SU-DHL-6 (cell line): Measurements from ENCODE around the gene PARVB.

Experiments
- H2AFZ ChIP-seq: fragments of 200-600 bp; sonication (generic); 2 replicates; pipeline ENCODE4 v1.6.1; 2014; ENCODE audit warnings: low read depth, mild to moderate bottlenecking, moderate library complexity, mixed read lengths, antibody characterized with exemption, low read length; ENCODE audit not compliant: severe bottlenecking
- H3F3A ChIP-seq: fragments of 200-600 bp; shearing (Covaris generic); 2 replicates; pipeline ENCODE4 v1.6.0; 2016; ENCODE audit warnings: antibody characterized with exemption, mild to moderate bottlenecking; ENCODE audit not compliant: insufficient read depth
- H3K27ac ChIP-seq: fragments of 200-600 bp; sonication (generic); 2 replicates; pipeline ENCODE4 v1.5.1; 2016; ENCODE audit warnings: low read depth, mild to moderate bottlenecking, low read length, moderate library complexity, mixed read lengths
- H3K27me3 ChIP-seq: fragments of 200-600 bp; sonication (generic), shearing (Covaris generic); 2 replicates; pipeline ENCODE4 v1.6.0; 2014; ENCODE audit warnings: mild to moderate bottlenecking, low read length
- H3K36me3 ChIP-seq: fragments of 200-600 bp; sonication (generic); 2 replicates; pipeline ENCODE4 v1.6.1; 2014; ENCODE audit warnings: mild to moderate bottlenecking, low read length, mixed read lengths
- H3K4me2 ChIP-seq: fragments of 300-600, 200-600 bp; shearing (Covaris generic), sonication (generic); 2 replicates; pipeline ENCODE4 v1.6.0; 2014; ENCODE audit warnings: low read length, low read depth, mild to moderate bottlenecking; ENCODE audit not compliant: poor library complexity, severe bottlenecking
- H3K4me3 ChIP-seq: fragments of 200-600 bp; sonication (generic); 2 replicates; pipeline ENCODE4 v1.5.1; 2014; ENCODE audit warnings: antibody characterized with exemption, low read length, mild to moderate bottlenecking, mixed read lengths; ENCODE audit not compliant: insufficient read depth, poor library complexity, severe bottlenecking
- H3K79me2 ChIP-seq: fragments of 200-600 bp; sonication (generic); 2 replicates; pipeline ENCODE4 v1.6.1; 2014; ENCODE audit warnings: mild to moderate bottlenecking, low read length, moderate library complexity; ENCODE audit not compliant: insufficient read depth
- H3K9ac ChIP-seq: fragments of 200-600 bp; sonication (generic); 2 replicates; pipeline ENCODE4 v1.7.0; 2014; ENCODE audit warnings: mild to moderate bottlenecking, low read length
- H3K9me2 ChIP-seq: fragments of 200-600 bp; sonication (generic); replicated peaks from 2 replicates; pipeline ENCODE4 v1.6.1; 2014; ENCODE audit warnings: low read length; ENCODE audit not compliant: insufficient read depth
- H3K9me3 ChIP-seq: fragments of 200-600 bp; sonication (generic); 2 replicates; pipeline ENCODE4 v1.6.1; 2014; ENCODE audit warnings: low read length, mixed read lengths; ENCODE audit not compliant: insufficient read depth
- H4K20me1 ChIP-seq: fragments of 200-600 bp; sonication (generic); 2 replicates; pipeline ENCODE4 v1.6.1; 2014; ENCODE audit warnings: low read depth, mild to moderate bottlenecking, antibody characterized with exemption, low read length, moderate library complexity, mixed read lengths
- EZH2phosphoT487 ChIP-seq: fragments of 200-600 bp; sonication (generic), shearing (Covaris generic); conservative IDR thresholded peaks from 2 replicates; pipeline ENCODE4 v1.6.1; 2018; ENCODE audit warnings: mild to moderate bottlenecking, antibody characterized with exemption, low read length, moderate library complexity, mixed read lengths
- TF ChIP-seq, protein P1 (sequence below): fragments of 200-600 bp; sonication (generic); IDR thresholded peaks from one replicate; pipeline ENCODE4 v1.5.1; 2017; ENCODE audit warnings: antibody characterized with exemption, mild to moderate bottlenecking, low read length, moderate library complexity; ENCODE audit not compliant: insufficient read depth, poor library complexity, severe bottlenecking

Gene PARVB

DNA sequence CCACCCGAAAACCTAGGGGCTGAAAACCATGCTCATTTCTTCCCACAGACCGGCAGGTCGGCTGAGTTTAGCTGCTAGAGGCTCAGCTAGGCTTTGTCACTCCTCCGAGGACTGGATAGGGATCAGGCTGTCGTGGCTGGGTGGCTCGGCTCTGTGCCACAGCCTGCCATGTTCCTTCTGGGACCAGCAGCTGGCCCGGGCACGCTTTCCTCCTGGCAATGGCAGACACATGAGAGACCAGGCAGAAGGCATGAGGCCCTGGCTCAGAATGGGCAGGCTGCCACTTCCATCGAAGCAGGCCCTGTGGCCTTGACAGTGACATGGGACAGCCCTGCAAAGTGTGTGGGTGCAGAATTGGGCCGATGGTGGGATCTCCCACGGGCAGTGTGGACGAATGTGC is 177.6 kb downstream of the PARVB start:
- Histone ChIP-seq H3K4me3 (no peak overlapping the region), H3K27me3 (no peaks in the 10 kb centered on the region), H3K27ac (no peak overlapping the region), H3K36me3 (no peaks in the 10 kb centered on the region), H3K9me3 (no peaks in the 10 kb centered on the region), H3K79me2 (no peaks in the 10 kb centered on the region), H3F3A (no peaks in the 10 kb centered on the region), H3K4me2 (no peak overlapping the region), H3K9me2 (no peaks in the 10 kb centered on the region), H2AFZ (no peak overlapping the region), H4K20me1 (no peaks in the 10 kb centered on the region), H3K9ac (no peak overlapping the region)
- TF ChIP-seq, protein P1, sequence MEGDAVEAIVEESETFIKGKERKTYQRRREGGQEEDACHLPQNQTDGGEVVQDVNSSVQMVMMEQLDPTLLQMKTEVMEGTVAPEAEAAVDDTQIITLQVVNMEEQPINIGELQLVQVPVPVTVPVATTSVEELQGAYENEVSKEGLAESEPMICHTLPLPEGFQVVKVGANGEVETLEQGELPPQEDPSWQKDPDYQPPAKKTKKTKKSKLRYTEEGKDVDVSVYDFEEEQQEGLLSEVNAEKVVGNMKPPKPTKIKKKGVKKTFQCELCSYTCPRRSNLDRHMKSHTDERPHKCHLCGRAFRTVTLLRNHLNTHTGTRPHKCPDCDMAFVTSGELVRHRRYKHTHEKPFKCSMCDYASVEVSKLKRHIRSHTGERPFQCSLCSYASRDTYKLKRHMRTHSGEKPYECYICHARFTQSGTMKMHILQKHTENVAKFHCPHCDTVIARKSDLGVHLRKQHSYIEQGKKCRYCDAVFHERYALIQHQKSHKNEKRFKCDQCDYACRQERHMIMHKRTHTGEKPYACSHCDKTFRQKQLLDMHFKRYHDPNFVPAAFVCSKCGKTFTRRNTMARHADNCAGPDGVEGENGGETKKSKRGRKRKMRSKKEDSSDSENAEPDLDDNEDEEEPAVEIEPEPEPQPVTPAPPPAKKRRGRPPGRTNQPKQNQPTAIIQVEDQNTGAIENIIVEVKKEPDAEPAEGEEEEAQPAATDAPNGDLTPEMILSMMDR: no peak
- TF ChIP-seq EZH2phosphoT487: no peak

DNA sequence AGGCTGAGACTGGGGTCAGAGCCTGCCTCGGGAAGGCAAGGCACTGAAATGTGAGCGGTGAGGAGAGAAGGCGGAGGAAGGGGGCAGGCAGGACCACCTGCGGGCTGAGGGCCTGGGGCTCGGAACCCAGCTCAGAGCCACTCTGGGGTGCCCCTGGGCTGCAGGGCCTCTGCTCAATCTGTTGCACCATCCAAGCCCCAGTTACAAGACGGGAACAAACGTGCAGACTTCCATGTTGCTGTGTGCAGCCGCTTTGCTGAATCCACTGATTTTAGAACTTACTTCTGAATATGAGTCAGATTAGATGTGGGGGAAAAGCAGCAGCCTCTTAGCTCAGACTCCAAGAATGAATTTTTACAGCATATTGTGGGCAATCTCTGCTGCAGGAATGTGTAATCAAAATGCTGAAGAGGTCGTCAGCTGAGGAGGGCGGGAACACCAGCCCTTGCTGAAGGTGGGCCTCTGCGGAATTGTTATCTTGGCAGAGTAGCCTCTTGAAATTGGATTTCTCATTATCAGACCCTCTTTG is 178.2 kb downstream of the PARVB start:
- Histone ChIP-seq H3K27ac (no peak overlapping the region), H2AFZ (no peak overlapping the region)

DNA sequence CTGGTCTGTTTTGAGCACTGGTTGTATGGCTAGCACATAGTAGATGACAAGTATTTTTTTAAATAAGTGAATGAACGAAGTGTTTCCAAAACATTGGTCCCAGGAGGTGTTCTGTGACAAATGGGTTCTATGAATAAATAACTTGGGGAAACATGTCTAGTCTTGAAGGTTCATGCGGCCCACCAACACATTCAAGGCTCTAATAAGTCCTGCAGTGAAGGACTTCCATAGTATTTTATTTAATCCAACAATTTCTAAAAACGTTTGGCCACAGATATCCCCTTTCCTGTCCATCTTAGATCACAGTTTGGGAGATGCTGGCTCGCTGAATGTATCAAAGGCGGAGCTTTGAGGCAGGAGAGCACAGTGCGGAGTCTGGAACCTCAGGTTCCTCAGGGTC is 179.1 kb downstream of the PARVB start:
- Histone ChIP-seq H3K36me3 (no peaks in the 10 kb centered on the region), H3K4me3 (no peak overlapping the region), H3F3A (no peaks in the 10 kb centered on the region), H2AFZ (no peak overlapping the region), H3K9me3 (no peaks in the 10 kb centered on the region), H4K20me1 (no peaks in the 10 kb centered on the region), H3K79me2 (no peaks in the 10 kb centered on the region), H3K27ac (no peak overlapping the region), H3K9ac (no peak overlapping the region), H3K27me3 (no peaks in the 10 kb centered on the region), H3K9me2 (no peaks in the 10 kb centered on the region), H3K4me2 (no peak overlapping the region)
- TF ChIP-seq, protein P1: no peak
- TF ChIP-seq EZH2phosphoT487: no peak

More for the DNA sequence above, 178.2 kb downstream of the PARVB start:
- no peak for TF ChIP-seq EZH2phosphoT487
- TF ChIP-seq, protein P1: no peak
- Histone ChIP-seq H3K79me2 (no peaks in the 10 kb centered on the region), H3K36me3 (no peaks in the 10 kb centered on the region), H3K9me3 (no peaks in the 10 kb centered on the region), H3K4me3 (no peak overlapping the region), H3K9ac (no peak overlapping the region), H3K9me2 (no peaks in the 10 kb centered on the region), H3K4me2 (no peak overlapping the region), H3F3A (no peaks in the 10 kb centered on the region), H3K27me3 (no peaks in the 10 kb centered on the region), H4K20me1 (no peaks in the 10 kb centered on the region)
